Heart right ventricle (tissue), 16 donors: ENCODE data around the gene MBD3. TPM values are rescaled to one million over a fixed set of nuclear protein-coding genes. Genes with fewer than 3 reads are reported as not detected.
"Not testable (repeated sequence)": the region's sequence is repeated elsewhere in the genome, so short reads cannot be mapped to it uniquely, and the experiment has no call there.

Source experiments
- ATAC-seq, 8 donors: fragments of 200-7000 bp; cut with Tn5 transposase; one replicate each; pipeline ENCODE4 v1.9.1; 2020; ENCODE audit warnings: mild to moderate bottlenecking in 8 of 8, moderate library complexity in 8 of 8, moderate number of reproducible peaks in 1 of 8
- DNase-seq, 2 donors: peaks; one replicate each; pipeline ENCODE4 v3.0.0-alpha.2; 2020
- H3K27ac ChIP-seq, 10 donors: fragments of 200-600 bp; sonication (generic) in 2 of 10; one replicate each; pipeline versions ENCODE4 v1.5.0 to v1.8.0; 2020 to 2022; ENCODE audit warnings: mild to moderate bottlenecking in 3 of 10
- H3K27me3 ChIP-seq, 7 donors: fragments of 200-600 bp; one replicate each; pipeline ENCODE4 v1.8.0; 2021 to 2022; ENCODE audit warnings: mild to moderate bottlenecking in 2 of 7
- H3K36me3 ChIP-seq, 9 donors: fragments of 200-600 bp; sonication (generic) in 1 of 9; one replicate each; pipeline versions ENCODE4 v1.5.0 to v1.8.0; 2020 to 2022; ENCODE audit warnings: mild to moderate bottlenecking in 2 of 9
- H3K4me1 ChIP-seq, 9 donors: fragments of 200-600 bp; sonication (generic) in 1 of 9; one replicate each; pipeline versions ENCODE4 v1.5.0 to v1.8.0; 2020 to 2022; ENCODE audit warnings: mild to moderate bottlenecking in 4 of 9
- H3K4me3 ChIP-seq, 10 donors: fragments of 200-600 bp; sonication (generic) in 2 of 10; one replicate each; pipeline versions ENCODE4 v1.5.0 to v1.8.0; 2020 to 2022; ENCODE audit warnings: mild to moderate bottlenecking in 7 of 10, moderate library complexity in 2 of 10
- H3K9me3 ChIP-seq, 11 donors: fragments of 200-600 bp in 10 of 11; sonication (generic) in 2 of 11; one replicate each; pipeline versions ENCODE4 v1.5.0 to v1.8.0; 2013 to 2022; ENCODE audit warnings: mild to moderate bottlenecking in 2 of 11, control low read depth in 1 of 11, moderate library complexity in 1 of 11
- WGBS, 2 donors: extraction: QIAGEN DNeasy Blood & Tissue Kit; methylation state at CpG; one replicate each; pipeline ENCODE4 v1.1.7; 2013; ENCODE audit warnings: inconsistent platforms in 1 of 2; 5-methylcytosine and 5-hydroxymethylcytosine counted together
- intact Hi-C, 10 donors: fragments of 100-400 bp; cut with DNase I; formaldehyde crosslinking; loops; one replicate each; pipeline versions ENCODE4 v1.11.1 to v1.14.2; 2022
- polyA plus RNA-seq, 2 donors: library from polyadenylated mRNA; stranded (reverse); fragments of 200-250 nt; gene quantifications; one replicate each; pipeline ENCODE4 v1.2.3, GENCODE V29; 2013
- total RNA-seq, 10 donors: library from RNA; stranded (reverse); fragmentation: NEBNext Ultra II Directional in 3 of 10; extraction: Animal tissue kit (Norgen Biotek cat#: 25700) in 3 of 10; gene quantifications; one replicate each; pipeline versions ENCODE4 v1.2.1 to v1.2.4, GENCODE V29; 2021 to 2023
- TF ChIP-seq, protein P1 (sequence below), 9 donors: fragments of 200-600 bp; sonication (generic) in 2 of 9; IDR thresholded peaks; one replicate each; pipeline versions ENCODE4 v1.5.0 to v1.8.0; 2021 to 2022; ENCODE audit warnings: antibody characterized with exemption in 9 of 9, mild to moderate bottlenecking in 5 of 9, moderate library complexity in 1 of 9
- donor health status: Arrhythmogenic right ventricular cardiomyopathy.
- donor health status: ischemic (EF 13 %, LVEDD 7.1; RV severe dilation, severe dysfunction).
- donor health status: healthy with polysubstance abuse.
- donor health status: DM: no; HTN: yes; CAD: no.
- donor health status: DM: no; HTN: no; CAD: no.
- donor health status: ischemic (EF 25% LVEDD 6.9; RV normal size, moderate dysfunction).
- donor health status: ischemic (EF 25% LVEDD 5.7; RV mildly dilated, moderate dysfunction).
- donor health status: healthy.
- donor health status: DM: yes; HTN: yes; CAD: no.
- donor health status: Ischemic cardiomyopathy.
- donor health status: ischemic (EF 35%, LVEDD 5.7; RV mildly dilated, moderate dysfunction).
- donor health status: nonischemic (EF 11% LVEDD 7.7; RV severe dilation, severe dysfunction).
- donor health status: DM: yes; HTN: yes; CAD: no.
- donor health status: PGD.
- donor health status: ischemic (EF 29% LVEDD 5.4; RV normal size, mild dysfunction).
- donor health status: nonischemic (EF 23%, LVEDD 6.1; RV moderate dilation, normal function).

Gene MBD3
- total and polyA plus RNA-seq, 12 donors, result 34.5 to 125 (median 52.4) TPM

DNA sequence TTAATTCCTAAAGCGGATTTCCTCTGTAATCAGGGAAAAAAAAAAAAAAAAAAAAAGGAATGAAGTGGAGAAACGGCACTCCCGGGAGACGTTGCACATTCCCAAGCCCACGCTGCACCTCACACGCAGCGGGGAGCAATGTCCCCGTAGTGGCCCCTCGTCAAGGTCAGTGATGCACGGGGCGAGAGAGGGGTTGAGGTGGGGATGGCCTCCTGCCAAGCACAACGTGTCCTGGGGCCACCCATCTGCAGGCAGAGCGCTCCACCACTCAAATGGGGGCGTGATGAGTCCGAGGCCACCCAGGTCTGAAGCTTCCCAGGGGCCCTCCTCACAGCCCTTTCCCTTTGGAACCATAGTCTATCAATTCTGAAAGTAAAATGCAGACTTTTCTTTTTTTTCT, 53.7 kb downstream of the MBD3 start:
- no peaks in the 10 kb centered on the region for H3K9me3 ChIP-seq
- intact Hi-C loops, result no loop called here
- peaks cover 0 to 20% (median 0%) of the 10 kb centered on the region in 7 donors for H3K27me3 ChIP-seq
- H3K4me3 ChIP-seq, result no peak overlapping the region
- ATAC-seq (peak in 2 of 8 donors; percentile 33 to 37), DNase-seq (no peak)
- H3K4me1 ChIP-seq, result peaks cover 0 to 22% (median 4%) of the 10 kb centered on the region in 9 donors
- TF ChIP-seq, protein P1, sequence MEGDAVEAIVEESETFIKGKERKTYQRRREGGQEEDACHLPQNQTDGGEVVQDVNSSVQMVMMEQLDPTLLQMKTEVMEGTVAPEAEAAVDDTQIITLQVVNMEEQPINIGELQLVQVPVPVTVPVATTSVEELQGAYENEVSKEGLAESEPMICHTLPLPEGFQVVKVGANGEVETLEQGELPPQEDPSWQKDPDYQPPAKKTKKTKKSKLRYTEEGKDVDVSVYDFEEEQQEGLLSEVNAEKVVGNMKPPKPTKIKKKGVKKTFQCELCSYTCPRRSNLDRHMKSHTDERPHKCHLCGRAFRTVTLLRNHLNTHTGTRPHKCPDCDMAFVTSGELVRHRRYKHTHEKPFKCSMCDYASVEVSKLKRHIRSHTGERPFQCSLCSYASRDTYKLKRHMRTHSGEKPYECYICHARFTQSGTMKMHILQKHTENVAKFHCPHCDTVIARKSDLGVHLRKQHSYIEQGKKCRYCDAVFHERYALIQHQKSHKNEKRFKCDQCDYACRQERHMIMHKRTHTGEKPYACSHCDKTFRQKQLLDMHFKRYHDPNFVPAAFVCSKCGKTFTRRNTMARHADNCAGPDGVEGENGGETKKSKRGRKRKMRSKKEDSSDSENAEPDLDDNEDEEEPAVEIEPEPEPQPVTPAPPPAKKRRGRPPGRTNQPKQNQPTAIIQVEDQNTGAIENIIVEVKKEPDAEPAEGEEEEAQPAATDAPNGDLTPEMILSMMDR (IDR thresholded peaks at IDR 0.05), result no peak
- H3K36me3 ChIP-seq, result no peaks in the 10 kb centered on the region
- H3K27ac ChIP-seq, result no peak overlapping the region
- 14 to 22% methylated on average over 15 of the region's 15 CpGs for WGBS, 2 donors

DNA sequence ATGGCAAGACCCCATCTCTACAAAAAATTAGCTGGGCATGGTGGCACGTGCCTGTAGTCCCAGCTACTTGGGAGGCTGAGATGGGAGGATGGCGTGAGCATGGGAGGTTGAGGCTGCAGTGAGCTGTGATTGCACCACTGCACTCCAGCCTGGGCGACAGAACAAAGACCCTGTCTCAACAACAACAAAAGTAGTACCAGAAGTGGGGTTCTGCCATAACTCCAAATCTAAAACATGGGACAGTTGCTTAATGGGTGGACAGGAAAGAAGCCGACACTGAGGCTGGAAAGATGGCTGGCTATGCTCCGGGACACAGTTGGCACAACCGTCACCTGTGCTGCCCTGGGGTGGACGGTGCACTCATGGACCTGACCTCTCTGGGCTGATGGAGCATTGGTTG, 57.0 kb downstream of the MBD3 start:
- H3K27ac ChIP-seq, DNase-seq, ATAC-seq, intact Hi-C loops, H3K36me3 ChIP-seq, H3K4me3 ChIP-seq, H3K9me3 ChIP-seq: not testable (repeated sequence)
- H3K27me3 ChIP-seq, result peaks cover 0 to 32% (median 2%) of the 10 kb centered on the region in 7 donors
- WGBS, 2 donors, result 94 to 95% methylated on average over 7 of the region's 7 CpGs
- peaks cover 0 to 20% (median 4%) of the 10 kb centered on the region in 9 donors for H3K4me1 ChIP-seq

DNA sequence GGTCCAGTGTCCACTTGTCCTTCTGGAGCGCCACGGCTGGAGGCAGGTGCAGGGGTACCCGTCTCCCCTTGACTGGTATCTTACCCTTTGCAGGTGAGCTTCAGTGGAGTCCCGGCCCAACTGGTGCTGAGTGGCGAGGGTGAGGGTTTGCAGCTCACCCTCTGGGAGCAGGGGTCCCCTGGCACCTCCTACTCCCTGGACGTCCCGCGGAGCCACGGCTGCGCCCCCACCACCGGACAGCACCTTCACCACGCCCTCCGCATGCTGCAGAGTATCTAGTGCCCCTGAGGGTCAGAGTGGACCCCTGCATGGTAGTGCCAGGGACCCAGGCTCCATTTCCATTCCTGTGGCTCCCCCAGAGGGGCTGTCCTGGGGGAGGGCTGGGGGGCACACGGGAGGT, 57.7 kb downstream of the MBD3 start:
- Histone ChIP-seq H3K4me1 (peaks cover 0 to 13% (median 4%) of the 10 kb centered on the region in 9 donors), H3K4me3 (no peak overlapping the region), H3K9me3 (no peaks in the 10 kb centered on the region), H3K27ac (no peak overlapping the region), H3K36me3 (no peaks in the 10 kb centered on the region), H3K27me3 (peaks cover 0 to 30% (median 5%) of the 10 kb centered on the region in 7 donors)
- ATAC-seq (no peak), DNase-seq (no peak)
- TF ChIP-seq, protein P1 (IDR thresholded peaks at IDR 0.05), result no peak
- intact Hi-C loops, result no loop called here
- WGBS, 2 donors, result 87% methylated on average over 14 of the region's 14 CpGs

DNA sequence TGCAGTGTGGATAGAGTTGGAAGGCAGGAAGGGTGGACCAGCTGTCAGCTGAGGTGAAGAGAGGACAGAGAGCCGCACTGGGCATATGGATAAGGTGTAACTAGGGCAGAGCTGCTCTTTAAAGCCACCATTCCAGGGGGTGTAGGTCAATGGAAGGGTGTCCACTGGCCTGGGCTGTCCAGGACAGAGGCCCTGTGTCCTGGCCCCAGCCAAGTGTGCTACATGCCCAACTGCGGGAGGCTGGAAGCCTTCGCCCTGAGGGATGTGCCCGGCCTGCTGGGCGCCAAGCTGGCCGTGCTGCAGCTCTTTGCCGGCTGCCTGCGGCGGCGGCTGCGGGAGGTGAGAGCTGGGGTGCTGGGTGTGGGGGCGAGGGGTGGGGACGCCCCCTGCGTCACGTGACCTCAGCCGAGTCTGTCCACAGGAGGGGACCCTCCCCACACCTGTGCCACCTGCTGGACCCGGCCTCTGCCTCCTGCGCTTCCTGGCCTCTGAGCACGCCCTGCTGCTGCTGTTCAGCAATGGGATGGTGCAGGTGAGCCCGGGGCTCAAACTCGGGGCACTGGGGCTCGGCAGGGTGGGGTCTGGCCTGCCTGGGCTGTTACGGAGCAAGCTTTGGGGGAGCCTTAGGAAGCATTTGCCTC, 59.0 kb downstream of the MBD3 start:
- no peaks in the 10 kb centered on the region for H3K36me3 ChIP-seq
- peaks cover 0 to 5% (median 0%) of the 10 kb centered on the region in 9 donors for H3K4me1 ChIP-seq
- no peaks in the 10 kb centered on the region for H3K9me3 ChIP-seq
- intact Hi-C loops, result no loop called here
- ATAC-seq (peak in 1 of 8 donors; percentile 40), DNase-seq (no peak)
- 76 to 79% methylated on average over 22 to 23 of the region's 23 CpGs for WGBS, 2 donors
- no peak overlapping the region for H3K4me3 ChIP-seq
- H3K27me3 ChIP-seq, result peaks cover 0 to 38% (median 12%) of the 10 kb centered on the region in 7 donors
- no peak overlapping the region for H3K27ac ChIP-seq
- TF ChIP-seq, protein P1 (IDR thresholded peaks at IDR 0.05), result no peak

DNA sequence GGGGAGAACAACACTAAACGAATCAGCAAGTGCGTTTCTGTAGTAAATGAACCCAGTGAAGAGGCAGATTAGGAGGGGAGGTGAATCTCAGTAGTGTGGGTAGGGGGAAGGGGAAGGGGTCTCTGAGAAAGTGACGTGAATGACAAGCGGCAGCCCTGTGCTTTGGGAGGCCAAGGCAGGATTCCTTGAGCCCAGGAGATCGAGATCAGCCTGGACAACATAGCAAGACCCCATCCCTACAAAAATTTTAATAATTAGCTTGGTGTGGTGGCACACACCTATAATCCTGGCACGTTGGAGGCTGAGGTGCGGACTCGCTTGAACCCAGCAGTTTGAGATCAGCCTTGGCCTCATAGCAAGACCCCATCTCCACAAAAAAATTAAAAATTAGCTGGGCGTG, 60.7 kb downstream of the MBD3 start:
- no peak overlapping the region for H3K4me3 ChIP-seq
- TF ChIP-seq, protein P1 (IDR thresholded peaks at IDR 0.05), result no peak
- no peak overlapping the region for H3K27ac ChIP-seq
- ATAC-seq, result no peak
- peaks cover 0 to 40% (median 22%) of the 10 kb centered on the region in 7 donors for H3K27me3 ChIP-seq
- H3K9me3 ChIP-seq, result no peaks in the 10 kb centered on the region
- intact Hi-C loops, result no loop called here
- H3K36me3 ChIP-seq, result no peaks in the 10 kb centered on the region
- no peaks in the 10 kb centered on the region for H3K4me1 ChIP-seq
- WGBS, 2 donors, result 90 to 92% methylated on average over 9 of the region's 9 CpGs
- no peak for DNase-seq
